Lung microvascular endothelial cell (primary cell): ENCODE data around the gene DOCK6. TPM values are rescaled to one million over a fixed set of nuclear protein-coding genes. Genes with fewer than 3 reads are reported as not detected.

ENCODE experiments used
- DNase-seq, 2 donors: peaks; one replicate each; pipeline versions ENCODE4 v3.0.0 to v3.0.0-alpha.2; 2010; ENCODE audit warnings: low read depth in 2 of 2
- total RNA-seq: library from RNA; depleted of rRNA; stranded (reverse); fragments of >200 nt; gene quantifications from 2 replicates; pipeline ENCODE4 v1.2.1, GENCODE V29; 2014

The DOCK6 gene
- total RNA-seq, 1 donor from 2014 or later, result 46.4 TPM

GRCh38 chr19:11244846-11245589 is 17.3 kb downstream of the DOCK6 start:
- DNase-seq, result no peak

- no peak for DNase-seq
These were observed 18.5 kb downstream of the DOCK6 start for GRCh38 chr19:11243798-11244169.

GRCh38 chr19:11242864-11243797 is 19.2 kb downstream of the DOCK6 start:
- peak; percentile 95 for DNase-seq

DNA sequence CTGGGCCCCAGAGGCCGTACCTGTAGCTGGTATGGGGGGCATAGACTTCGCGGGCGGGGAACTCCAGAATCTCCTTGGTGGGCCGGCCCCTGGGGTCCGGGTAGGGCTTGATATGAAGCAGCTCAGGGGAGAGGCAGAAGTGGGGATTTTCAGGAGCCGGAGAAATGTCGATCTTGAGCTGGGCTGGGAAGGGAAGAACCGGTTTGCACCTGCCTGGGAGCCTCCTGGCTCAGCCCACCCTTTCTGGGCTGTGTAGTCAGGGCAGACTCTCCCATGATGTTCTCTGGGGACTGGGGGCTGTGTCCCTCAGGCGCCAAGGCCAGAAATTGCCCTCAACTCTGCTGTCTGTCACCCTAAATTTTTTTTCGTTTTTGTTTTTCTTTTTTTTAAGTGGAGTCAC is 20.3 kb downstream of the DOCK6 start:
- no peak for DNase-seq

DNA sequence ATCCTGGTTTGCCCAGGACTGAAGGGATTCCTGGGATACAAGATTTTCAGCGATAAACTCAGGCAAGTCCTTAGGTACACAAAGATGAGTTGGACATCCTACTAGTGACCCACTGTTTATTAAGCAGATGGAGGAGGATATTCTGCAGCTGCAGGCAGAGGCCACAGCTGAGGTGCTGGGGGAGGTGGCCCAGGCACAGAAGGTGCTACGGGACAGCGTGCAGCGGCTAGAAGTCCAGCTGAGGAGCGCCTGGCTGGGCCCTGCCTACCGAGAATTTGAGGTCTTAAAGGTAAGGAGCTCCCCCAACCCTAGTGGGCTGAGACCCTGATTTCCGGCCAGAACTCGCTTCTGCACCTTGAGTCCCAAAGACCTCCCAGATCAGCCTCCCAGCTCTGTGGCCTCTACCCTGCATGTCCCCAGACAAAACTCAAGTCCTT is 22.3 kb downstream of the DOCK6 start:
- no peak for DNase-seq

- no peak for DNase-seq
These were observed 22.8 kb downstream of the DOCK6 start, which contains the start of gene ANGPTL8 for GRCh38 chr19:11239377-11240000. Gene ANGPTL8, plus strand, starts transcription at chr19:11239619. Its CDS starts 19 bp downstream, at chr19:11239638.

DNA sequence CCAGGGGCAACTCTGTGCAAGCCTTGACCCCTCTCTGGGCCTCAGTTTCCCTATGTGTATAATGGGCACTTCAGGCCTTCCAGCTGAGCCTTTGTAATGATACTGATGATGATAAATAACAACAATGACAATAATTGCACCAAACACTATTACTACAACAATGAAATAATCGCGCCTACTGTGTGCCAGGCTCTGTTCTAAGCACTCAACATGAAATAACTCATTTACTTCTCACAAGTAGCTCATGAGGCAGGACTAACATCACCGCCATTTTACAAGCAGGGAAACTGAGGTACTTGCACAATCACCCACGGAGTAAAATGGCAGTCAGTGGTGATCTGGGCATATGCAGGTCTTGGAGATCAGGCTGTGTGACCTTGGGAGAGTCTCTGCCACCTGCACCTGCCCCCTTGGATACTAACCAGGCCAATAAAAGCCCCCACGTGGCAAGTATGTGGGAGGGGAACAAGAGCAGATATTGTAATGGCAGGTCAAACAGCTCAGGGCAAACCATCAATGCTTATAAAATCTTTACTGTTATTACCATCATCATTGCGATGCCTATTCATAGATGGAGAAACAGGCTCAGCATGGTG is 23.4 kb downstream of the DOCK6 start:
- no peak for DNase-seq

DNA sequence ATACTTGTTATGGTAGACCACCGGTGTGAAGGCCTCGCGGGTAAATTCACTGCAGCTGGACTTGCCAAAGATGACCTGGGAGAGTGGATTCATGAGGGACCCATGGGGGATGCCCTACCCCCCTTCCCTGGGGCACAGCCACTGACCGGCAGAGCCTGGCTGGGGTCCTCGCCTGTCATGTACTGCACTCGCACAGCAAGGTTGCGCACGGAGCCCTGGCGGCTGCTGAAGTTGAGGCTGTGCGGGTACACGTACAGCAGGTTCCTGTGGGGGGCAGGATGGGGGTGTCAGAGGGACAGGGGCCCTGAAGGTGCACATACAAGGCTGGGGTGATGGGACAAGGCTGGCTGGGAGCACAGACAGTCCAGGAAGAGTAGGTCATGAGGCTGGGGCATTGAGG is 24.3 kb downstream of the DOCK6 start:
- DNase-seq, result no peak

- no peak for DNase-seq
These were observed 25.0 kb downstream of the DOCK6 start for GRCh38 chr19:11237321-11237720.

DNA sequence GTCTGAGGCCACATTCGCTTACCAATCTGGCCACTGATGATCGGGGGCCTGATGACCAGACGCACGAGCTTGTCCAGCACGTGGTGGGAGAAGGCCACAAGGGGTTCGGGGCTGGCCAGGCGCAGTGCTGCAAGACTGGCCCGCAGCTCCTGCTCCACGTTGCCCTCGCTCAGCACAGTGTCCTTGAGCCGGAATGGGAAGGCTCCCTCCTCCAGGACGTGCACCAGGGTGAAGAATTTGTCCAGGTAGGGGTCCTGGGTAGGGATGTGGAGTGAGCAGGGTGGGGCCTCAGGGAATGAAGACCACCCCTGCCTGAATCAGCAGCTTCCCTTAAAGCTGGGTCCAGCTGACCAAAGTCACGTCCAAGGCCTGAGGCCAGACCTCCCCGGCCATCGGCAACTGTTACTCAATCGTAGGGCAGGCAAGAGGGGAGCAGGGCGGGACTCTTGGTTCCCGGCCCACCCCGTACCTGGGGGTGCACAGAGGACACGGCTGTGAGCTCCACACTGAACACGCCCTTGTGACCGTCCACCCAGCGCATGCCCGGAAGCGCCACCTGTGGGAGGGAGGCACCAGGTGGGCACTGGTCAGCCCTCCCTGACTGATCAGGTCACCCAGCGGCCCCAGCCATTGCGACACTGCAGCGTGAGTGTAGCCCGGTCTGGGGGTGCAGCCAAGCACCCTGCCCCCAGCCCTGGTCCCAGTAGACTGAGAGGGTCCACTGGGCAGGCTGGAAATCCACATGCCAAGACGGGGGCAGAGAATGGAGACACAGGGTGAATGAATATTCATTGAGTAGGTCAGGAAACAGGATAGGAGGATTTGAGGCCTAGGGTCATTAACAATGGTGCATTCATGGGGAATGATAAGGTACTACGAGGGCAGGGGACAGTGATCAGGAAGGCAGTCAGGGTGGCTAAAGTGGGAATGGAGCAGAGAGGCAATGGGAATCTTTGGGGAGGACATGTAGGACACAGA is 25.7 kb downstream of the DOCK6 start:
- DNase-seq, result no peak

DNA sequence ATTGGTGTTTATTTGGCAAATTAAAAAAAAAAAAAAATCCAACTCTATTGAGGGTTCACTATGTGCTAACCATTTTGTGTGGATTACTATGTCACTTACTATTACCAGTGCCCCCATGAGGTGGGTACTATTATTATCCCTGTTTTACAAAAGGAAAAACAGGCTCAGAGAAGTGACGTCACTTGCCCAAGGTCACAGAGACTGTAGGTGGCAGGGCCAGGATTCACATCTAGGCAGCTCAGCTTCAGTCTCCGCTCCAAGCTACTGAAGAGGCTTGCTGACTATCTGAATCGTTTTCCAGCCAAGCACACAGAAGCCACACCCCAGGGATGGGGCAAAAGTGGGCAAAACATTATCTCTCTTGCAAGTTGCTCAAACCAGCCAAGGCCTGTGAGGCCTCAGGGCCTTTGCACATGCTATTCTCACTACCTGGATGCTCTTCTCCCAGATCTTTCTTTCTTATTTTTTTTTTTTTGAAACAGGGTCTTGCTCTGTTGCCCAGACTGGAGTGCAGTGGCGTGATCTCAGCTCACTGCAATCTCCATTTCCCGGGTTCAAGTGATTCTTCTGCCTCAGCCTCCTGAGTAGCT is 27.7 kb downstream of the DOCK6 start:
- DNase-seq, result peak in 1 of 2 donors; percentile 71

- DNase-seq, result no peak
These were observed 29.3 kb downstream of the DOCK6 start for GRCh38 chr19:11233073-11233472.

DNA sequence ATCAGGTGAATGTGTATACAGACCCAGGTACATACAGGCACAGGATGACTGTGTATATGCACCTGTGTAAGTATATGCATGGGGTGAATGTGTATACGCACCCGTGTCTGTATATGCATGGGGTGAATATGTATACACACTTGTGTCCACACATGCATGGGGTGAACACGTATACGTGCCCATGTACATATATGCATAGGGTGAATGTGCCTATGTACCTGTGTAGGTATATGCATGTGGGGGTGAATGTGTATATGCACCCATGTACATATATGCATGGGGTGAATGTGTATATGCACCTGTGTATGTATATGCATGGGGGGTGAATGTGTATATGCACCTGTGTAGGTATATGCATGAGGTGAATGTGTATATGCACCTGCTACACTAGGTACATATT is 29.8 kb downstream of the DOCK6 start:
- no peak for DNase-seq

DNA sequence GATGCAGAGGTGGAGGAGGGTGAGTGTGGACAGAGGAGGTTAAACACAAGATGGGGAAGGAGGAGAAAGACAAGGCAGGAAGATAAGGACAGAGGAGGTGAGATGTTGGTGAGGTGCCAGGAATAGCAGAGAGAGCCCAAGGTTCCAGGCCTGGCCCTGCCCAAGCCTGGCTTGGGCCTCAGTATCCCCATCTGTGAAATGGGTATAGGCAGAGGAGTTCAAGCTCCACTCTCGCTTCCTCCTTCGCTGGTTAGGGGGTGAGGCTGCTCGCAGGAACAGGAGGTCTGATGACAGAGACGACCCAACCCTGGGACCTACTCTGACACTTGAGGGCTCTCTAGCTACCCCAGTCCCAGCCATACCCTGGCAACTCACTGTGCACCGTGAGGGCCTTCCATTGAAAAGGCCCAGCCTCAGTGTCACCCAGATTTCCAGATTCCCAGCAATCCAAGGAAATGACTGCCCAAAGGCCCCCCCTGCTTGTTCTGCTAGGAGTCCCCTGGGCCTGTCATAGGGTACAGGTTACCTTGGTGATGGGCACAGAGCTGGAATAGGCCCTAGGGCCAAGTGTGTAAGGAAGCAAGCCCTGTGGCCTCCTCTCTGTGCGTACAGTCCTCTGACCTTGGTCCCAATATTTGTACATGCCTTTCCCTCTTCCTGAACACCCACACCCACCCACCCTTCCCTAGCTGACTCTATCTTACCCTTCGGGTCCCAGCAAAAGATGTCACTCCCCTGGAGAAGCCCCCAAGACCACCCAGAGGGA is 31.5 kb downstream of the DOCK6 start:
- no peak for DNase-seq

GRCh38 chr19:11227195-11227886 is 35.0 kb downstream of the DOCK6 start:
- DNase-seq, result peak; percentile 38 to 41

- no peak for DNase-seq
These were observed 35.6 kb downstream of the DOCK6 start for GRCh38 chr19:11226716-11227166.

DNA sequence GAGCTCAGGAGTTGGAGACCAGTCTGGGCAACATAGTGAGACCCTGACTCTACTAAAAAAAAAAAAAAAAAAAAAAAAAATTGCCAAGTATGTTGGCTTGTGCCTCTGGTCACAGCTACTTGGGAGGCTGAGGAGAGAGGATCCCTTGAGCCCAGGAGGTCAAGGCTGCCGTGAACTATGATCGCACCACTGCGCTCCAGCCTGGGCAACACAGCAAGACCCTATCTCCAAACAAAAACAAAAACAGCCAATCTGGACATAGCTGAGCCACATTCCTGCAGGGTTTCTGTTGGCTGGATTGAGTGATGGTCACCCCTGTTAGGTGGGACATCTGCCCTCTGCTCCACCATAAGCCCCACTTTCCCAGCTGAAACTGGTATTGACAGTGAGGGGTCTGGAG is 36.5 kb downstream of the DOCK6 start:
- no peak for DNase-seq

- no peak for DNase-seq
These were observed 37.2 kb downstream of the DOCK6 start for GRCh38 chr19:11225172-11225571.

DNA sequence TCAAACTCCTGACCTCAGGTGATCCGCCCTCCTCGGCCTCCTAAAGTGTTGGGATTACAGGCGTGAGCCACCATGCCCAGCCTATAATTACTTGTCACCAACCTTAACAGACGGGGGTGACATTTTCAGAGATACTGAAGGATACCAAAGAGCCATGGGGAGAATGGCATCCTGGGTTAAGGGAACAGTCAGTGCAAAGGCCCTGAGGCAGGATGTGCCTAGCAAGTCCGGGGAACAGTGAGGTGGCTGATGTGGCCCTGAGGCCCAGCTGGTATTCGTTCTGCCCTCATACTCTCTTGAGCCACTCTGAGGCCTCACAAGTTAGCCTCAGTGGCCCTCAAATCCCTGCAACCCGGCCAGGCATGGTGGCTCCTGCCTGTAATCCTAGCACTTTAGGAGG is 37.9 kb downstream of the DOCK6 start:
- no peak for DNase-seq
